Panc1 (cell line): Measurements from ENCODE around the gene NT5DC3.

Experiments used
- CTCF ChIP-seq: fragments of 450-650 bp; IDR thresholded peaks from 2 replicates; pipeline ENCODE4 v1.5.1; 2017; ENCODE audit warnings: mild to moderate bottlenecking
- POLR2AphosphoS5 ChIP-seq: IDR thresholded peaks from 2 replicates; pipeline ENCODE4 v1.6.1; 2012; ENCODE audit warnings: mild to moderate bottlenecking, low read depth, low read length, moderate library complexity

GRCh38 chr12:103816663-103817062, 24.4 kb downstream of the NT5DC3 start:
- TF ChIP-seq CTCF, result no peak
- TF ChIP-seq POLR2AphosphoS5, result no peak
